GM23338 (cell line): Measurements from ENCODE around the gene SBNO1. TPM values are rescaled to one million over a fixed set of nuclear protein-coding genes. Genes with fewer than 3 reads are reported as not detected.
"Not testable (repeated sequence)": the region's sequence is repeated elsewhere in the genome, so short reads cannot be mapped to it uniquely, and the experiment has no call there.

Experiments
- ATAC-seq: fragments of 200-7000 bp; cut with Tn5 transposase; 3 replicates; pipeline ENCODE4 v1.9.1; 2020
- DNase-seq: peaks from one replicate; pipeline ENCODE4 v3.0.0-alpha.2; 2015; ENCODE audit warnings: low spot score
- H2AFZ ChIP-seq: fragments of 200-600 bp; sonication (generic); 2 replicates; pipeline ENCODE4 v1.8.0; 2016; ENCODE audit warnings: antibody characterized with exemption, mild to moderate bottlenecking, moderate library complexity
- H3F3A ChIP-seq: fragments of 200-600 bp; sonication (generic); replicated peaks from 2 replicates; pipeline ENCODE4 v1.8.0; 2017; ENCODE audit warnings: antibody characterized with exemption, mixed run types, low read depth
- H3K27ac ChIP-seq: fragments of 200-600 bp; sonication (generic); 2 replicates; pipeline ENCODE4 v1.6.1; 2016; ENCODE audit warnings: low read depth
- H3K27me3 ChIP-seq: fragments of 200-600 bp; sonication (generic); 2 replicates; pipeline ENCODE4 v1.8.0; 2016; ENCODE audit warnings: mild to moderate bottlenecking, mixed run types, moderate library complexity; ENCODE audit not compliant: insufficient read depth
- H3K36me3 ChIP-seq: fragments of 200-600 bp; sonication (generic); 2 replicates; pipeline ENCODE4 v1.8.0; 2016; ENCODE audit warnings: mild to moderate bottlenecking; ENCODE audit not compliant: insufficient read depth
- H3K4me1 ChIP-seq: fragments of 200-600 bp; sonication (generic); 2 replicates; pipeline ENCODE4 v1.8.0; 2016; ENCODE audit warnings: mild to moderate bottlenecking, moderate library complexity; ENCODE audit not compliant: insufficient read depth
- H3K4me2 ChIP-seq: fragments of 200-600 bp; sonication (generic); 2 replicates; pipeline ENCODE4 v1.7.1; 2017; ENCODE audit warnings: mixed run types
- H3K4me3 ChIP-seq: fragments of 200-600 bp; sonication (generic); 2 replicates; pipeline ENCODE4 v1.6.1; 2016; ENCODE audit warnings: mixed run types
- H3K79me2 ChIP-seq: fragments of 200-600 bp; sonication (generic); replicated peaks from 2 replicates; pipeline ENCODE4 v1.8.0; 2017; ENCODE audit warnings: mild to moderate bottlenecking; ENCODE audit not compliant: insufficient read depth
- H3K9me2 ChIP-seq: fragments of 200-600 bp; sonication (generic); 2 replicates; pipeline ENCODE4 v1.8.0; 2017; ENCODE audit not compliant: insufficient read depth
- H4K20me1 ChIP-seq: fragments of 200-600 bp; sonication (generic); replicated peaks from 2 replicates; pipeline ENCODE4 v1.8.0; 2017; ENCODE audit warnings: mild to moderate bottlenecking; ENCODE audit not compliant: insufficient read depth
- H3K27ac Mint-ChIP-seq: 2 replicates; pipeline ENCODE4 v1.8.0; 2020; ENCODE audit warnings: inconsistent platforms, mild to moderate bottlenecking, moderate library complexity, mixed read lengths
- H3K27me3 Mint-ChIP-seq: 3 replicates; pipeline ENCODE4 v1.8.0; 2022; ENCODE audit warnings: low read depth, mild to moderate bottlenecking, moderate library complexity, mixed read lengths, inconsistent platforms; ENCODE audit not compliant: insufficient read depth, poor library complexity
- H3K36me3 Mint-ChIP-seq: 3 replicates; pipeline ENCODE4 v1.8.0; 2021; ENCODE audit warnings: low read depth, mild to moderate bottlenecking, inconsistent platforms, moderate library complexity, mixed read lengths
- H3K4me1 Mint-ChIP-seq: 3 replicates; pipeline ENCODE4 v1.8.0; 2020; ENCODE audit warnings: mild to moderate bottlenecking, inconsistent platforms, mixed read lengths
- H3K4me3 Mint-ChIP-seq: 3 replicates; pipeline ENCODE4 v1.8.0; 2021; ENCODE audit warnings: moderate library complexity, mild to moderate bottlenecking, inconsistent platforms, mixed read lengths
- H3K9me3 Mint-ChIP-seq: 3 replicates; pipeline ENCODE4 v1.8.0; 2020; ENCODE audit warnings: moderate library complexity, mild to moderate bottlenecking, inconsistent platforms, mixed read lengths
- EZH2 ChIP-seq: fragments of 200-600 bp; sonication (generic); IDR thresholded peaks from one replicate; pipeline ENCODE4 v1.8.0; 2017; ENCODE audit warnings: antibody characterized with exemption, mild to moderate bottlenecking, low read depth; ENCODE audit not compliant: unreplicated experiment
- NANOG ChIP-seq: IDR thresholded peaks from 2 replicates; pipeline ENCODE4 v1.6.1; 2016; ENCODE audit warnings: antibody characterized with exemption, borderline replicate concordance
- POLR2AphosphoS5 ChIP-seq: IDR thresholded peaks from 2 replicates; pipeline ENCODE4 v1.6.1; 2016; ENCODE audit warnings: antibody characterized with exemption, low read depth
- REST ChIP-seq: IDR thresholded peaks from one replicate; pipeline ENCODE4 v1.6.1; 2018; ENCODE audit warnings: antibody characterized with exemption; ENCODE audit not compliant: unreplicated experiment
- STAT1 ChIP-seq: IDR thresholded peaks from one replicate; pipeline ENCODE4 v1.6.1; 2016; ENCODE audit warnings: antibody characterized with exemption; ENCODE audit not compliant: unreplicated experiment
- ZNF331 ChIP-seq: fragments of 250-450 bp; sonication (Bioruptor Pico); IDR thresholded peaks from 2 replicates; pipeline ENCODE4 v1.5.0; 2020; ENCODE audit warnings: low read depth, mild to moderate bottlenecking, moderate library complexity
- polyA plus RNA-seq: library from polyadenylated mRNA; unstranded; fragments of >200 nt; fragmentation: Nextera tagmentation; extraction: Ambion mirVana; gene quantifications from 2 replicates; pipeline ENCODE4 v1.2.1, GENCODE V29; 2016
- total RNA-seq: library from RNA; depleted of rRNA; stranded (reverse); fragments of >200 nt; shearing (Covaris generic); gene quantifications from 2 replicates; pipeline ENCODE4 v1.2.3, GENCODE V29; 2014

SBNO1 gene
- total and polyA plus RNA-seq, 2 experiments from 2014 or later: 34.9 to 49.5 TPM

- no peak for TF ChIP-seq REST
- no peak for TF ChIP-seq POLR2AphosphoS5
- TF ChIP-seq STAT1: no peak
- no peak for TF ChIP-seq NANOG
- no peak for TF ChIP-seq EZH2
- TF ChIP-seq ZNF331 (CRISPR knock-in tag): no peak
These were observed 113.9 kb downstream of the SBNO1 start (continued) for GRCh38 chr12:123250471-123251383.

DNA sequence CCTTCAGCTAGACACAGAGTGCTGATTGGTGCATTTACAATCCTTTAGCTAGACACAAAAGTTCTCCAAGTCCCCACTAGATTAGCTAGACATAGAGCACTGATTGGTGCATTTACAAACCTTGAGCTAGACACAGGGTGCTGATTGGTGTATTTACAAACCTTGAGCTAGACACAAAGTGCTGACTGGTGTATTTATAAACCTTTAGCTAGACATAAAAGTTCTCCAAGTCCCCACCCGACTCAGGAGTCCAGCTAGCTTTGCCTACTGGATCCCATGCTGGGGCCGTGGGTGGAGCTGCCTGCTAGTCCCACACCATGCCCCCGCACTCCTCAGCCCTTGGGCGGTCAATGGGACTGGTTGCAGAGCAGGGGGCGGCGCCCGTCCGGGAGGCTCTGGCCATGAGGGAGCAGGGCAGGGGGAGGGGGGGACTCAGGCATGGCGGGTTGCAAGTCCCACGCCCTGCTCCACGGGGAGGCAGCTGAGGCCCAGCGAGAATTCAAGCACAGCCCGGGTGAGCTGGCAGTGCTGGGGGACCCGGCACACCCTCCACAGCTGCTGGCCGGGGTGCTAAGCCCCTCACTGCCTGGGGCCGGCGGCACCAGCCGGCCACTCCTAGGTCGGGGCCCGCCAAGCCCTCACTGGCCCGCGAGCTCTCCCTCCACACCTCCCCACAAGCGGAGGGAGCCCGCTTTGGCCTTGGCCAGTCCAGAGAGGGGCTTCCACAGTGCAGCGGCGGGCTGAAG is 115.5 kb downstream of the SBNO1 start:
- H3K4me1 Mint-ChIP-seq: peaks cover 17% of the 10 kb centered on the region
- Histone ChIP-seq H3F3A (peaks cover 14% of the 10 kb centered on the region; the same call in 1 of the 2 replicates), H3K36me3 (0 out of 2 replicates have a peak, but pooled peaks cover 10% of the 10 kb centered on the region), H3K79me2 (peaks cover 67% of the 10 kb centered on the region), H4K20me1 (peaks cover 12% of the 10 kb centered on the region; the same call in 1 of the 2 replicates)
- H3K9me2 ChIP-seq, H3K27me3 ChIP-seq, H3K4me1 ChIP-seq, H2AFZ ChIP-seq, DNase-seq, H3K27ac ChIP-seq, H3K4me3 ChIP-seq, ATAC-seq, H3K4me3 Mint-ChIP-seq, H3K4me2 ChIP-seq, H3K27me3 Mint-ChIP-seq, H3K27ac Mint-ChIP-seq: not testable (repeated sequence)
- peaks cover 75% of the 10 kb centered on the region for H3K36me3 Mint-ChIP-seq
- peaks cover 46% of the 10 kb centered on the region for H3K9me3 Mint-ChIP-seq

DNA sequence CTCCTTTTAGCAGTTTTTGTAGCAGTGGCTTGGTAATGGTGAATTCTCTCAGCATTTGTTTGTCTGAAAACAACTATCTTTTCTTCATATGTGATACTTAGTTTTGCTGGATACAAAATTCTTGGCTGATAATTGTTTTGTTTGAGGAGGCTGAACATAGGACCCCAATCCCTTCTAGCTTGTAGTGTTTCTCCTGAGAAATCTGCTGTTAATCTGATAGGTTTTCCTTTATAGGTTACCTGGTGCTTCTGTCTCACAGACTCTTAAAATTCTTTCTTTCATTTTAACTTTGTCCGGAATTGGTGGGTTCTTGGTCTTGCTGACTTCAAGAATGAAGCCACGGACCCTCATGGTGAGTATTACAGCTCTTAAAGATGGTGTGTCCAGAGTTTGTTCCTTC is 116.5 kb downstream of the SBNO1 start:
- H3K27ac ChIP-seq, H3K27ac Mint-ChIP-seq, H3K4me2 ChIP-seq, H3K9me2 ChIP-seq, H3K27me3 Mint-ChIP-seq, H3K4me1 ChIP-seq, H3F3A ChIP-seq, H3K36me3 ChIP-seq, DNase-seq, ATAC-seq, H3K4me3 ChIP-seq, H4K20me1 ChIP-seq, H3K27me3 ChIP-seq, H3K4me3 Mint-ChIP-seq, H2AFZ ChIP-seq: not testable (repeated sequence)
- peaks cover 46% of the 10 kb centered on the region for H3K9me3 Mint-ChIP-seq
- H3K4me1 Mint-ChIP-seq: peaks cover 17% of the 10 kb centered on the region
- peaks cover 72% of the 10 kb centered on the region for H3K36me3 Mint-ChIP-seq
- H3K79me2 ChIP-seq: peaks cover 67% of the 10 kb centered on the region
